GM12892 (cell line): Measurements from ENCODE around the gene RICTOR.

Experiments used
- POLR2A ChIP-seq: IDR thresholded peaks from 2 replicates; pipeline ENCODE4 v1.6.1; 2011; ENCODE audit warnings: low read depth, low read length, control low read depth
- POLR2AphosphoS5 ChIP-seq: IDR thresholded peaks from 2 replicates; pipeline ENCODE4 v1.6.1; 2011; ENCODE audit warnings: low read depth, low read length, control low read depth

DNA sequence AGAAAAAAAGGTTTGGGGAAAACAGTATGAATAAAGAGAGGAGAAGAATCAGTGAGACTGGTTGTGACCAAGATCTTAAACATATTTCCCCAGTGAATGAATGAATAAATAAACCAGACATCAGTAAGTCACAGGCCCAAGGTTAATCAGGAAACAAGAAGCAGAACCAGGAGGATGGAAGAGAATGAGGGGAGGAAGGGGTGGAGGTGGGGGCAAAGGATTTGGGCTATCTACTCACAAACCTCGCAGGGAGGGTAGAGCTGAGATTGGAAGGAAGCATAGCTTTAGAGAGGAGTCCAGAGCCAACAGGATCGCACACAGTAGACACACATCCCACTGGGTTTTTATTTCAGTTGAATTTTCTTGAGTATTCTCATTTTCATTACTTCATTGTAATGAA, 47.7 kb upstream of the RICTOR start:
- TF ChIP-seq POLR2AphosphoS5: no peak
- no peak for TF ChIP-seq POLR2A
